ENCODE results near the gene FBXO40.
A peak's percentile ranks its signal among the peaks of the same experiment; 100 is the strongest.
"Not testable (repeated sequence)": the region's sequence is repeated elsewhere in the genome, so short reads cannot be mapped to it uniquely, and the experiment has no call there.

Gene FBXO40

DNA sequence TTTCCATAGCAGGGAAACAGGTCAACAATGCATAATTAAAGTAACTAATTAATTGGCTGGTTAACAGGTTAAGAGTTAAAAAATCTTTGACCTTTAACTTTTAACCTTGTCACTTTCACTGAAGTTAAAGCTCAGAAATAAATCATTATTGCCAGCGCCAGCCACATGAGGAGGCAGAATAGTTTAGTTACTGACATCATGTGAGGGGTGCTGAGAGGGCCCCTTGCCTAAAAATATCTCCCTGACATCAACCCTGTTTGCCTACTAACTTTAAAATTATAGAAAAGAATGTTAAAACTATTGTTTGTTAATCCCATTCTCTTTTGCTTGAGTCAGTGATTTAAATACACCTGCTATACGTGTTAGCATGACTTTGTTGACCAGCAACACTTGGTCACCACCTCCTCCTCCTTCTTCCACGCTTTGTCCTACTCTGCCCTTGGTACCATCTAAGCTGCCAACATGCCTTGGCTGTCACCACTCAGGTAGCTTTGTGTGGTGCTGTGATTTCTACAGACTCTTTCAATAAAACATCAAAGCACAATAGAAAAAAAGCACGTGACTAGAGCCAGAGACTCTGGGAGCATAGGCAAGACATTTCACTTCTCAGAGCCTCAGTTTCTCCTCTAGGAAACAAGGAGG lies 2.7 kb downstream of the FBXO40 start:
- no peaks in the 10 kb centered on the region for H3K4me1 Mint-ChIP-seq (ENCODE audit: low read depth)
- H3K27me3 Mint-ChIP-seq = no peaks in the 10 kb centered on the region
- no peaks in the 10 kb centered on the region for H3K36me3 Mint-ChIP-seq
- H3K4me3 Mint-ChIP-seq = no peak overlapping the region
- H3K27ac Mint-ChIP-seq = no peak overlapping the region
- H3K9me3 Mint-ChIP-seq (ENCODE audit: low read depth) = no peaks in the 10 kb centered on the region

DNA sequence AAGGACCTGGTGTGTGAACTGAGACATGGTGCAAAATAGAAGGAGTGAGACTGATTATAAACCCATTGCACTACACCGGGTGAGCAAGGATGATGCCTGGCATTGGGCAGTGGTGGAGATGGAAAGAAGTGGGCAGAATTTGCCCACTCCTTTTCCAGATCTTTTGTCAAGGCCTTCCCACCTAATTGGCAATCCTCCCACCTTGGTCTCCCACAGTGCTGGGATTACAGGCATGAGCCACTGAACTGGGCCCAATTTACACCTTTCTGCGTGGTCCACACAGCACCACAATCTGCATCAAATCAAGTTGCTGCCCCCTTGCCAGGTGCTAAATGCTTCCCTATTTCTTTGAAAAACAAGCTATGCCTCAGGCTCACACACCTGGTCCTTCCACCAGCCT lies 5.4 kb downstream of the FBXO40 start:
- H3K4me3 Mint-ChIP-seq = no peak overlapping the region
- H3K36me3 Mint-ChIP-seq = no peaks in the 10 kb centered on the region
- no peaks in the 10 kb centered on the region for H3K9me3 Mint-ChIP-seq (ENCODE audit: low read depth)
- H3K4me1 Mint-ChIP-seq (ENCODE audit: low read depth) = no peaks in the 10 kb centered on the region
- no peak overlapping the region for H3K27ac Mint-ChIP-seq
- no peaks in the 10 kb centered on the region for H3K27me3 Mint-ChIP-seq

DNA sequence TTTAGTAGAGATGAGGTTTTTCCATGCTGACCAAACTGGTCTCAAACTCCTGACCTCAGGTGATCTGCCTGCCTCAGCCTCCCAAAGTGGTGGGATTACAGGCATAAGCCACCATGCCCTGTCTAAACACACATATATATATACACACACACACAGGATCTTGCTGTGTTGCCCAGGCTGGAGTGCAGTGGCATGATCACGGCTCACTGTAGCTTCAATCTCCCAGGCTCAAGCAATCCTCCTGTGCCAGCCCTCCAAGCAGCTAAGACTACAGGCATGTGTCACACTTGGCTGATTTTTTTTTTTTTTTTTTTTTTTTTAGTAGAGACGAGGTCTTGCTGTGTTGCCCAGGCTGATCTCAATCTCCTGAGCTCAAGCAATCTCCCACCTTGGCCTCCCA lies 6.7 kb downstream of the FBXO40 start:
- H3K27me3 Mint-ChIP-seq; H3K27ac Mint-ChIP-seq; H3K9me3 Mint-ChIP-seq (ENCODE audit: low read depth); H3K4me1 Mint-ChIP-seq (ENCODE audit: low read depth); H3K4me3 Mint-ChIP-seq; H3K36me3 Mint-ChIP-seq: not testable (repeated sequence)

DNA sequence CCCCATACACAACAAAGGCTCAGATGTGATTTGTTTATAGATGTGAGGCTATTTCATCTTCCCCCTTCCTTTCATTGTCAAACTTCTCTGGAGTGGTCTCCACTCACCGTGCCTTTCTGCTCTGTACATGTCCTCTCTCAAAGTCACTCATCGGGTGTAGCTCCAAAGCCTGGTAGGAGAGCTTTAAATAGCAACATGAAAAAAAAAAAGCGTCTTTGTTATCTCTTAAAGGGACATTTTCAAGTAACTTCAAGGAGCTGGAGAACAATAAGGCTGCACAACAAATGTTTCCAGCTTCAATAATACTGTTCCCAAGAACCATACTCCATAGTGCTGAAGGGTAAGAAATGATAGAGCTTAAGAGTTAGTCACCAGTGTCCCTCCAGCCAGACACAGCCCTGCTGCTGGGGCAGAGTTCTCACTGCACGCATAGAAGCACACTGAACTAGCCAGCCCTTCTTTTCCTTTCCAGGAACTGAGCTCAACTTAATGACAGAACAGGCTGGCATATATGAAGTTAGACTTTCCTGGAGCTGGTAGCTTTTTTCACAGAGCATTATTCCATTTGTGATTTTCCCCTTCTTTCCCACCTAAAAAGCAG lies 8.1 kb downstream of the FBXO40 start:
- H3K9me3 Mint-ChIP-seq (ENCODE audit: low read depth) = no peaks in the 10 kb centered on the region
- H3K4me3 Mint-ChIP-seq = no peak overlapping the region
- H3K36me3 Mint-ChIP-seq = no peaks in the 10 kb centered on the region
- no peaks in the 10 kb centered on the region for H3K4me1 Mint-ChIP-seq (ENCODE audit: low read depth)
- H3K27me3 Mint-ChIP-seq = no peaks in the 10 kb centered on the region
- H3K27ac Mint-ChIP-seq = no peak overlapping the region

DNA sequence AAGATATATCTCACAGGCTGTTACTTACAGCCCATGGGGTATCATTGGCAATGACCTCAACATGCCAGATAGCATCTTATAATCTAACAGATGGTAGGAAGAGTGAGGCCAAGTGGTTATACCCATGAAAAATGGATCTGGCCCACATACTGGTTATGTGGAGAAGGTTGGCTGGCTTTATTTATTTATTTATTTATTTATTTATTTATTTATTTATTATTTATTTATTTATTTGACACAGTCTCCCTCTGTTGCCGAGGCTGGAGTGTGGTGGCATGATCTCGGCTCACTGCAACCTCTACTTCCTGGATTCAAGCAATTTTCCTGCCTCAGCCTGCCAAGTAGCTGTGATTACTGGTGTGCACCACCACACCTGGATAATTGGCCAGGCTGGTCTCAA lies 11.6 kb downstream of the FBXO40 start:
- Mint-ChIP-seq H3K27ac (no peak overlapping the region), H3K36me3 (no peaks in the 10 kb centered on the region), H3K4me1 (ENCODE audit: low read depth) (no peaks in the 10 kb centered on the region), H3K27me3 (no peaks in the 10 kb centered on the region), H3K9me3 (ENCODE audit: low read depth) (no peaks in the 10 kb centered on the region), H3K4me3 (no peak overlapping the region)

GRCh38 chr3:121606106-121606505 lies 12.9 kb downstream of the FBXO40 start:
- Mint-ChIP-seq H3K36me3 (no peaks in the 10 kb centered on the region), H3K4me1 (ENCODE audit: low read depth) (no peaks in the 10 kb centered on the region), H3K27ac (no peak overlapping the region), H3K27me3 (no peaks in the 10 kb centered on the region), H3K9me3 (ENCODE audit: low read depth) (no peaks in the 10 kb centered on the region), H3K4me3 (no peak overlapping the region)

DNA sequence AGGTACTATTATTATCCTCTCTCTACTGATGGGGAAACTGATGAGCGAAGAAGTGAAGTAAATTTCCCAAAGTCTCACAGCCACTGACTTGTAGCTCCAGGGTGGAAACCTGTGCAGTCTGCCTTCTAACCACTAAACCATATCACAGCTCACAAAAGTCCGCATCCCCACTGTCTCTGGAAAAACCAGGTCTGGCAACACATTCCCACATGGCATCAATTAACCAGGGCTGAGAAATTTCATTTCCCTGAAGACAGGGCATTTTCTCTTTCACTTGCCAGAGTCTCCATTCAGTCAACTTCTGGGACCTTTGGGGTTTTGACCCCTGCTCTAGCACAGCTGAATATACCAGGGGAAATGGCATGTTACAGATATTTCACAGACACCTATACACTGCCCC lies 26.5 kb downstream of the FBXO40 start:
- Mint-ChIP-seq H3K36me3 (no peaks in the 10 kb centered on the region), H3K27me3 (peaks cover 1% of the 10 kb centered on the region), H3K9me3 (ENCODE audit: low read depth) (no peaks in the 10 kb centered on the region), H3K4me3 (no peak overlapping the region), H3K4me1 (ENCODE audit: low read depth) (no peaks in the 10 kb centered on the region), H3K27ac (no peak overlapping the region)

DNA sequence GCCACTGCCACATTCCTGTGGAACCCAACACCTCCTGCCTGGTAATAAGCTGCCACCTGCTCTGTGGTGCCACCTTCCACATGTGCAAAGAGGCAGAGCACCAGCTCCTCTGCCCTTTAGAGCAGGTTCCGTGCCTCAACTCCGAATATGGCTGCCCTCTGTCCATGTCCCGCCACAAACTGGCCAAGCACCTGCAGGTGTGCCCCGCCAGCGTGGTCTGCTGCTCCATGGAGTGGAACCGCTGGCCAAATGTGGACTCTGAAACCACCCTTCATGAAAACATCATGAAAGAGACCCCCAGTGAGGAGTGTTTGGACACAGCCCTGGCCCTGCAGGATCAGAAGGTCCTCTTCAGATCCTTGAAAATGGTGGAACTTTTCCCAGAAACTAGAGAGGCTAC lies 28.3 kb downstream of the FBXO40 start:
- Mint-ChIP-seq H3K36me3 (no peaks in the 10 kb centered on the region), H3K27me3 (peaks cover 1% of the 10 kb centered on the region), H3K4me3 (no peak overlapping the region), H3K9me3 (ENCODE audit: low read depth) (no peaks in the 10 kb centered on the region), H3K4me1 (ENCODE audit: low read depth) (no peaks in the 10 kb centered on the region), H3K27ac (no peak overlapping the region)

DNA sequence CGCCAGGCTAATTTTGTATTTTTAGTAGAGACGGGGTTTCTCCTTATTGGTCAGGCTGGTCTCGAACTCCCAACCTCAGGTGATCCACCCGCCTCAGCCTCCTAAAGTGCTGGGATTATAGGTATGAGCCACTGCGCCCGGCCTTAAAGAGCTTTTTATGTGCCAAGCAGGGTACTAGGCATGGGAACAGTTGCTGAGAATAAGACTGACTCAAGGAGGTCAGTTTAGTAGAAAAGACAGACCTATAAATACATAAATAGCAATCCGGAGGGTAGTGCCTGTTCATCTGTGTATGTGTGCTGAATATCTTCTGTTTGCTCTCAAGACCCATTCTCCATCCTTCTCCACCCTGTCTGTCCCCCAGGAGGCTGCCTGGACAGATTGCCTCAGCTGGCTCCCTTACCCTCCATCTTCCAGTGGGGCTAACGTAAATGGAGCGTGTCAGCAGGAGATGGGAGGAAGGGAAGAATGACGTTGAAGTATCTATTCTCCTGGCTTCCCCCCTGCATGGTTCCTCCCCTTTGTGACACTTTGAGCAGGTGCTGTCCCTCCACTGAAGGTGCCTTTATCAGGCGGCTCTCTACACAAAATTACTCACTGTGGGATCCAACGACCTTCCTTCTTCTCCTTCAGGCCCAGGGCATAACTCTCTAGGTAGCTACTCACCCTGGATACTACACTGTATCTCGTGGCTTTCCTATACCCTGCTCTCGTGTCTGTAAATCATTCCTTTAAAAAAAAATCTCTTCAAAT lies 31.1 kb downstream of the FBXO40 start:
- Mint-ChIP-seq H3K4me3 (no peak overlapping the region), H3K9me3 (ENCODE audit: low read depth) (no peaks in the 10 kb centered on the region), H3K4me1 (ENCODE audit: low read depth) (no peaks in the 10 kb centered on the region), H3K27me3 (peaks cover 1% of the 10 kb centered on the region), H3K36me3 (peaks cover 2% of the 10 kb centered on the region), H3K27ac (no peak overlapping the region)

GRCh38 chr3:121626495-121626894 lies 33.3 kb downstream of the FBXO40 start:
- no peak overlapping the region for H3K4me3 Mint-ChIP-seq

DNA sequence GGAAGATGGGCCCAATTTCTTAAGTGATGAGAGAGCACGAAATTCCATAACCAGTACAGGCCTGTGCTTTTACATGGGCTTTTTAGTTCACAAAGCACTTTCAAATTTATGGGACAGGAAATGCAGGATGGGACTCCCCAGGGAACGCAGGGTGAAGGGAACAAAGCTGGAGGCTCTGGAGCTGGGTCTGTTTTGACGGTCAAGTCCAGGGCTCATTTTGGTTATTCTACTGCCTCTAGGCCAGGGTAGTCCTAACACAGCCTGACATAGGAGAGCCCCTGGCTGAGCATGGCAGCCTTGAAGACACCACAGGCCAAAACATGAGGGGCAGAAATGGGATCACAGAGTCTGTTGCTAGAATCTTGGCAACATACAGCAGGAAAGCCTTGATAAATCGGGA lies 34.0 kb downstream of the FBXO40 start:
- H3K4me1 Mint-ChIP-seq (ENCODE audit: low read depth) = no peaks in the 10 kb centered on the region
- no peak overlapping the region for H3K4me3 Mint-ChIP-seq
- H3K27ac Mint-ChIP-seq = no peak overlapping the region
- H3K27me3 Mint-ChIP-seq = no peaks in the 10 kb centered on the region
- no peaks in the 10 kb centered on the region for H3K9me3 Mint-ChIP-seq (ENCODE audit: low read depth)
- peaks cover 8% of the 10 kb centered on the region for H3K36me3 Mint-ChIP-seq

More at GRCh38 chr3:121626495-121626894, 33.3 kb downstream of the FBXO40 start:
- H3K27me3 Mint-ChIP-seq = no peaks in the 10 kb centered on the region
- H3K9me3 Mint-ChIP-seq (ENCODE audit: low read depth) = no peaks in the 10 kb centered on the region
- no peaks in the 10 kb centered on the region for H3K4me1 Mint-ChIP-seq (ENCODE audit: low read depth)
- peaks cover 8% of the 10 kb centered on the region for H3K36me3 Mint-ChIP-seq
- H3K27ac Mint-ChIP-seq = no peak overlapping the region

DNA sequence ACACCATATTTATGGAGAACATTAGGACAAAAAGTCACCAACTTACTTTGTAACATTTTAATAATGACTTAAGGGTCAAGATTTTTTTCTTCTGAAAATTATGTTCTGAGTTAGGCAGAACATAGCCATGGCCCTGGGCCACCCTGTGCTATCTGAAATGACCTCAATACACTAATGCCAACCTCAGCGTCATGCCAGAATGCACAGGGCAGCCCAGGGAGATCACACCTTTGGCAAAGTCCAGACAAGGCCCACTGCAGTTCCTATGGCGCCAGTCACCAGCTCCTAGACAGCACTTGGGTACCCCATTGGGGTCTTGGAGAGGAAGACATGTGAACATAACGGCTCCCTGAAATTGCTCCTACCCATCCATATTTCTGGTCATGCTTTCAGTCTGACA lies 34.4 kb downstream of the FBXO40 start:
- no peaks in the 10 kb centered on the region for H3K9me3 Mint-ChIP-seq (ENCODE audit: low read depth)
- H3K27ac Mint-ChIP-seq = no peak overlapping the region
- H3K4me1 Mint-ChIP-seq (ENCODE audit: low read depth) = no peaks in the 10 kb centered on the region
- no peak overlapping the region for H3K4me3 Mint-ChIP-seq
- H3K36me3 Mint-ChIP-seq = peaks cover 8% of the 10 kb centered on the region
- no peaks in the 10 kb centered on the region for H3K27me3 Mint-ChIP-seq

- Mint-ChIP-seq H3K36me3 (peaks cover 11% of the 10 kb centered on the region), H3K4me3 (no peak overlapping the region), H3K27me3 (no peaks in the 10 kb centered on the region), H3K9me3 (ENCODE audit: low read depth) (no peaks in the 10 kb centered on the region), H3K27ac (peak overlapping the region; percentile 69), H3K4me1 (ENCODE audit: low read depth) (no peaks in the 10 kb centered on the region)
Observed at GRCh38 chr3:121629601-121630000, 36.4 kb downstream of the FBXO40 start.

GRCh38 chr3:121630355-121630754 lies 37.2 kb downstream of the FBXO40 start:
- Mint-ChIP-seq H3K4me1 (ENCODE audit: low read depth) (no peaks in the 10 kb centered on the region), H3K9me3 (ENCODE audit: low read depth) (no peaks in the 10 kb centered on the region), H3K27me3 (no peaks in the 10 kb centered on the region), H3K27ac (peak overlapping the region; percentile 24), H3K36me3 (peaks cover 11% of the 10 kb centered on the region), H3K4me3 (no peak overlapping the region)

GRCh38 chr3:121637922-121638321 lies 44.7 kb downstream of the FBXO40 start:
- Mint-ChIP-seq H3K9me3 (ENCODE audit: low read depth) (no peaks in the 10 kb centered on the region), H3K27ac (peak overlapping the region; percentile 47), H3K4me1 (ENCODE audit: low read depth) (peaks cover 21% of the 10 kb centered on the region), H3K4me3 (no peak overlapping the region), H3K36me3 (peaks cover 19% of the 10 kb centered on the region), H3K27me3 (no peaks in the 10 kb centered on the region)

Measured in activated naive CD8-positive, alpha-beta T cell (primary cell).